Choroid plexus epithelial cell (primary cell): ENCODE measurements around the gene ST6GALNAC2.
"Not testable (repeated sequence)": the region's sequence is repeated elsewhere in the genome, so short reads cannot be mapped to it uniquely, and the experiment has no call there.

Experiments used
- DNase-seq: peaks from one replicate; pipeline ENCODE4 v3.0.0-alpha.2; 2010; ENCODE audit warnings: low read depth
- H3K4me3 ChIP-seq: 2 replicates; pipeline ENCODE4 v1.5.1; 2011; ENCODE audit warnings: low read depth, mild to moderate bottlenecking, control low read depth, low read length, moderate library complexity
- CTCF ChIP-seq: conservative IDR thresholded peaks from 2 replicates; pipeline ENCODE4 v1.5.1; 2011; ENCODE audit warnings: low read depth, mild to moderate bottlenecking, control low read depth, inconsistent platforms, low read length, moderate library complexity

The ST6GALNAC2 gene

GRCh38 chr17:76524598-76525512 is 60.8 kb downstream of the ST6GALNAC2 start:
- DNase-seq = peak; percentile 58
- no peak for TF ChIP-seq CTCF
- H3K4me3 ChIP-seq = no peak overlapping the region

GRCh38 chr17:76523084-76524037 is 62.3 kb downstream of the ST6GALNAC2 start:
- TF ChIP-seq CTCF = peak; percentile 99
- peak; percentile 58 for DNase-seq
- no peak overlapping the region for H3K4me3 ChIP-seq

- DNase-seq, H3K4me3 ChIP-seq: not testable (repeated sequence)
These were observed 64.0 kb downstream of the ST6GALNAC2 start for GRCh38 chr17:76521683-76522082.

- no peak overlapping the region for H3K4me3 ChIP-seq
- no peak for TF ChIP-seq CTCF
- no peak for DNase-seq
These were observed 64.4 kb downstream of the ST6GALNAC2 start for GRCh38 chr17:76521262-76521661.

GRCh38 chr17:76519048-76519966 is 66.4 kb downstream of the ST6GALNAC2 start:
- H3K4me3 ChIP-seq = no peak overlapping the region
- no peak for TF ChIP-seq CTCF
- DNase-seq = no peak

GRCh38 chr17:76517638-76518038 is 68.0 kb downstream of the ST6GALNAC2 start:
- peak; percentile 22 for DNase-seq
- H3K4me3 ChIP-seq = no peak overlapping the region
- peak; percentile 14 for TF ChIP-seq CTCF
